ENCODE results near the gene FIGLA. TPM values are rescaled to one million over a fixed set of nuclear protein-coding genes. Genes with fewer than 3 reads are reported as not detected.

FIGLA gene
- polyA plus RNA-seq, 1 of the 3 experiments (the other 2 are of a cell fraction): not detected

DNA sequence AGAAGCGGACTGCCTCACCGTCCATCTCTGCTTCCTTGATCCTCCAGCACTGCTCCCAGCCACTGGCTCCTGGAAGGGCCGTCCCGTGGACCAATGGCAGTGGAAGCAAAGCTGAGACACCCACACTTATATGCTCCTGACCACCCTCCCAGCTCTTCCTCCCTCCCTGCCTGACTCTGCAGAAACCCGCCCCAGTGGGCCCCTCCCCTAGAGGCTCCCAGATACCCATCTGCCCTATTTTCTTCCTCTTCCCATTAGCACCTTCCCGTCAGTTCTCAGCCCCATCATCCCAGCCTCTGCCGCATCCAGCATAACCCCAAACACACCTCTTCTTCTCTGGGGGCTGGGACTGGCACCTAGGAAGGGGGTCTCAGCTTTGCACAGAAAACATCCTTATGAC is 30.1 kb upstream of the FIGLA start, which contains the start of gene CLEC4F:
TSS of gene CLEC4F (minus strand) at position 101 of the 400 bp plus-strand sequence. CDS start at position 25, 76 bp downstream.
- H3K4me2 ChIP-seq: no peak within 1 kb of the TSS
- H3K9me2 ChIP-seq: no peaks in the 10 kb centered on the region
- DNase-seq: no peak
- no peaks in the 10 kb centered on the region; a peak in 1 of 4 replicates for H3K4me1 ChIP-seq (ENCODE audit: control insufficient read depth in 1 of 2, insufficient read depth in 2 of 2, low read depth in 1 of 2, low read length in 1 of 2)
- H3K9ac ChIP-seq: no peak within 1 kb of the TSS
- no peak within 1 kb of the TSS for H2AFZ ChIP-seq (ENCODE audit: low read depth)
- H3K79me2 ChIP-seq (ENCODE audit: insufficient read depth): no peaks in the 10 kb centered on the region
- H3K9me3 ChIP-seq: no peaks in the 10 kb centered on the region
- CTCF ChIA-PET: interaction anchor here (1.0 to 1.6 kb wide), 3 partner anchors 100 to 516 kb away, joined by 3 read pairs; no protein-coding TSS in a partner anchor
- no peaks in the 10 kb centered on the region for H3K36me3 ChIP-seq (replicated peaks in 1 of 2; ENCODE audit: control insufficient read depth in 1 of 2, insufficient read depth in 2 of 2, low read length in 1 of 2)
- POLR2A ChIA-PET: no interaction called here
- no peaks in the 10 kb centered on the region for H3F3A ChIP-seq (replicated peaks; ENCODE audit: insufficient read depth)
- H3K27ac ChIP-seq (ENCODE audit: low read depth in 2 of 2, low read length in 1 of 2): no peak within 1 kb of the TSS
- H4K20me1 ChIP-seq (ENCODE audit: insufficient read depth): no peaks in the 10 kb centered on the region
- H3K27me3 ChIP-seq (ENCODE audit: insufficient read depth): no peaks in the 10 kb centered on the region; the same call in none of the 2 replicates
- no peak within 1 kb of the TSS for H3K4me3 ChIP-seq (ENCODE audit: low read depth in 2 of 2, low read length in 1 of 2)
- WGBS (ENCODE audit: low lambda C conversion rate): 66% methylated on average over 7 of the region's 7 CpGs
- TF ChIP-seq TCF12 (IDR thresholded peaks at IDR 0.05) (no peak), RAD21 (IDR thresholded peaks at IDR 0.05; ENCODE audit: low read length) (no peak), SIN3A (IDR thresholded peaks at IDR 0.05; ENCODE audit: borderline replicate concordance, low read depth, low read length) (no peak), MXI1 (IDR thresholded peaks at IDR 0.05; ENCODE audit: low read depth, low read length) (no peak), POLR2AphosphoS5 (IDR thresholded peaks at IDR 0.05; ENCODE audit: low read depth, low read length) (no peak), MEF2A (IDR thresholded peaks at IDR 0.05; ENCODE audit: borderline replicate concordance, low read depth) (no peak), EP300 (IDR thresholded peaks at IDR 0.05; ENCODE audit: borderline replicate concordance in 1 of 2, low read depth in 1 of 2, low read length in 1 of 2) (no peak), FOXJ3 (CRISPR knock-in tag; IDR thresholded peaks at IDR 0.05) (no peak), YY1 (IDR thresholded peaks at IDR 0.05; ENCODE audit: low read depth) (no peak), RFX5 (IDR thresholded peaks at IDR 0.05; ENCODE audit: low read length) (no peak), RCOR1 (IDR thresholded peaks at IDR 0.05; ENCODE audit: low read length) (no peak), CHD2 (IDR thresholded peaks at IDR 0.05; ENCODE audit: low read length, partially characterized antibody) (no peak), JUND (IDR thresholded peaks at IDR 0.05) (no peak), GATA2 (CRISPR knock-in tag; IDR thresholded peaks at IDR 0.05) (no peak), ELF1 (IDR thresholded peaks at IDR 0.05) (no peak)
- TF ChIP-seq, protein P1, sequence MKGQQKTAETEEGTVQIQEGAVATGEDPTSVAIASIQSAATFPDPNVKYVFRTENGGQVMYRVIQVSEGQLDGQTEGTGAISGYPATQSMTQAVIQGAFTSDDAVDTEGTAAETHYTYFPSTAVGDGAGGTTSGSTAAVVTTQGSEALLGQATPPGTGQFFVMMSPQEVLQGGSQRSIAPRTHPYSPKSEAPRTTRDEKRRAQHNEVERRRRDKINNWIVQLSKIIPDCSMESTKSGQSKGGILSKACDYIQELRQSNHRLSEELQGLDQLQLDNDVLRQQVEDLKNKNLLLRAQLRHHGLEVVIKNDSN (IDR thresholded peaks at IDR 0.05; ENCODE audit: borderline replicate concordance, low read depth): no peak
- TF ChIP-seq, protein P2, sequence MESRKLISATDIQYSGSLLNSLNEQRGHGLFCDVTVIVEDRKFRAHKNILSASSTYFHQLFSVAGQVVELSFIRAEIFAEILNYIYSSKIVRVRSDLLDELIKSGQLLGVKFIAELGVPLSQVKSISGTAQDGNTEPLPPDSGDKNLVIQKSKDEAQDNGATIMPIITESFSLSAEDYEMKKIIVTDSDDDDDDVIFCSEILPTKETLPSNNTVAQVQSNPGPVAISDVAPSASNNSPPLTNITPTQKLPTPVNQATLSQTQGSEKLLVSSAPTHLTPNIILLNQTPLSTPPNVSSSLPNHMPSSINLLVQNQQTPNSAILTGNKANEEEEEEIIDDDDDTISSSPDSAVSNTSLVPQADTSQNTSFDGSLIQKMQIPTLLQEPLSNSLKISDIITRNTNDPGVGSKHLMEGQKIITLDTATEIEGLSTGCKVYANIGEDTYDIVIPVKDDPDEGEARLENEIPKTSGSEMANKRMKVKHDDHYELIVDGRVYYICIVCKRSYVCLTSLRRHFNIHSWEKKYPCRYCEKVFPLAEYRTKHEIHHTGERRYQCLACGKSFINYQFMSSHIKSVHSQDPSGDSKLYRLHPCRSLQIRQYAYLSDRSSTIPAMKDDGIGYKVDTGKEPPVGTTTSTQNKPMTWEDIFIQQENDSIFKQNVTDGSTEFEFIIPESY (IDR thresholded peaks at IDR 0.05; ENCODE audit: borderline replicate concordance, low read depth): no peak
- TF ChIP-seq, protein P3, sequence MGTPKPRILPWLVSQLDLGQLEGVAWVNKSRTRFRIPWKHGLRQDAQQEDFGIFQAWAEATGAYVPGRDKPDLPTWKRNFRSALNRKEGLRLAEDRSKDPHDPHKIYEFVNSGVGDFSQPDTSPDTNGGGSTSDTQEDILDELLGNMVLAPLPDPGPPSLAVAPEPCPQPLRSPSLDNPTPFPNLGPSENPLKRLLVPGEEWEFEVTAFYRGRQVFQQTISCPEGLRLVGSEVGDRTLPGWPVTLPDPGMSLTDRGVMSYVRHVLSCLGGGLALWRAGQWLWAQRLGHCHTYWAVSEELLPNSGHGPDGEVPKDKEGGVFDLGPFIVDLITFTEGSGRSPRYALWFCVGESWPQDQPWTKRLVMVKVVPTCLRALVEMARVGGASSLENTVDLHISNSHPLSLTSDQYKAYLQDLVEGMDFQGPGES (IDR thresholded peaks at IDR 0.05; ENCODE audit: low read depth, low read length): no peak
- TF ChIP-seq, protein P4, sequence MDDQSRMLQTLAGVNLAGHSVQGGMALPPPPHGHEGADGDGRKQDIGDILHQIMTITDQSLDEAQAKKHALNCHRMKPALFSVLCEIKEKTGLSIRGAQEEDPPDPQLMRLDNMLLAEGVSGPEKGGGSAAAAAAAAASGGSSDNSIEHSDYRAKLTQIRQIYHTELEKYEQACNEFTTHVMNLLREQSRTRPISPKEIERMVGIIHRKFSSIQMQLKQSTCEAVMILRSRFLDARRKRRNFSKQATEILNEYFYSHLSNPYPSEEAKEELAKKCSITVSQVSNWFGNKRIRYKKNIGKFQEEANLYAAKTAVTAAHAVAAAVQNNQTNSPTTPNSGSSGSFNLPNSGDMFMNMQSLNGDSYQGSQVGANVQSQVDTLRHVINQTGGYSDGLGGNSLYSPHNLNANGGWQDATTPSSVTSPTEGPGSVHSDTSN (IDR thresholded peaks at IDR 0.05): no peak
- TF ChIP-seq, protein P5, sequence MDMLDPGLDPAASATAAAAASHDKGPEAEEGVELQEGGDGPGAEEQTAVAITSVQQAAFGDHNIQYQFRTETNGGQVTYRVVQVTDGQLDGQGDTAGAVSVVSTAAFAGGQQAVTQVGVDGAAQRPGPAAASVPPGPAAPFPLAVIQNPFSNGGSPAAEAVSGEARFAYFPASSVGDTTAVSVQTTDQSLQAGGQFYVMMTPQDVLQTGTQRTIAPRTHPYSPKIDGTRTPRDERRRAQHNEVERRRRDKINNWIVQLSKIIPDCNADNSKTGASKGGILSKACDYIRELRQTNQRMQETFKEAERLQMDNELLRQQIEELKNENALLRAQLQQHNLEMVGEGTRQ (IDR thresholded peaks at IDR 0.05; ENCODE audit: borderline replicate concordance, low read depth, low read length): no peak

Data from SK-N-SH (cell line).